ENCODE measurements around the gene TANC1.

Gene TANC1

DNA sequence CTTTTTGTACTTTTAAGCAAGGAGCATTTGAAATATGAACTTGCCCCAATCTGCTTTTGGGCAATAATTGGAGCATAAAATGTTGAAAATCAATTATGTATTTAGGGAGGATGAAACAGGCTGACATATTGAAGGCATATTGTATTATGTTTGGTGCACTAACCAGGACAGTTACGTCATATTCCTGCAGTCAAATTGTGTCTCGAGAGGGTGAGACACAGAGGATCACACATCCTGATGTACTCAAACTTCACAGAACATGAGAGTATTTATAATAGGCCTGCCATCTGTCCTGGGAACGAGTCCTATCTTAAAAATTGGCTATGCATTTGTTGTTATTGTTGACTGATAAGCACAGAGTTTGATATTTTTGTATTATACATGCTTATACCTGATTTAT lies 44.7 kb downstream of the TANC1 start:
- Histone ChIP-seq H3K27ac (ENCODE audit: low read length) (no peak overlapping the region), H3K9ac (ENCODE audit: low read depth, low read length) (no peak overlapping the region), H3K27me3 (ENCODE audit: insufficient read depth, low read length) (no peaks in the 10 kb centered on the region), H3K4me1 (ENCODE audit: insufficient read depth, low read length) (no peaks in the 10 kb centered on the region), H3K36me3 (ENCODE audit: insufficient read depth, low read depth, low read length) (no peaks in the 10 kb centered on the region), H3K9me3 (ENCODE audit: insufficient read depth, low read depth, low read length) (peaks cover 22% of the 10 kb centered on the region), H3K4me3 (ENCODE audit: low read length) (no peak overlapping the region)

DNA sequence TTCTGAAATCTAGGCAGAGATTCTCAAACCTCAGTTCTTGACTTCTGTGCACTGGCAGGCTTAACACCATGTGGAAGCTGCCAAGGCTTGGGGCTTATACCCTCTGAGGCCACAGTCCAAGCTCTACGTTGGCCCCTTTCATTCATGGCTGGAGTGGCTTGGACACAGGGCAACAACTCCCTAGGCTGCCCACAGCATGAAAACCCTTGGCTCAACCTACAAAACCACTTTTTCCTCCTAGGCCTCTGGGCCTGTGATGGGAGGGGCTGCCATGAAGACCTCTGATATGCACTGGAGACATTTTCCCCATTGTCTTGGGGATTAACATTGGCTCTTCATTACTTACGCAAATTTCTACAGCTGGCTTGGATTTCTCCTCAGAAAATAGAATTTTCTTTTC lies 46.7 kb downstream of the TANC1 start:
- no peak overlapping the region for H3K4me3 ChIP-seq (ENCODE audit: low read length)
- no peaks in the 10 kb centered on the region for H3K4me1 ChIP-seq (ENCODE audit: insufficient read depth, low read length)
- H3K9me3 ChIP-seq (ENCODE audit: insufficient read depth, low read depth, low read length): peaks cover 22% of the 10 kb centered on the region
- H3K36me3 ChIP-seq (ENCODE audit: insufficient read depth, low read depth, low read length): no peaks in the 10 kb centered on the region
- no peak overlapping the region for H3K9ac ChIP-seq (ENCODE audit: low read depth, low read length)
- H3K27ac ChIP-seq (ENCODE audit: low read length): no peak overlapping the region
- no peaks in the 10 kb centered on the region for H3K27me3 ChIP-seq (ENCODE audit: insufficient read depth, low read length)

DNA sequence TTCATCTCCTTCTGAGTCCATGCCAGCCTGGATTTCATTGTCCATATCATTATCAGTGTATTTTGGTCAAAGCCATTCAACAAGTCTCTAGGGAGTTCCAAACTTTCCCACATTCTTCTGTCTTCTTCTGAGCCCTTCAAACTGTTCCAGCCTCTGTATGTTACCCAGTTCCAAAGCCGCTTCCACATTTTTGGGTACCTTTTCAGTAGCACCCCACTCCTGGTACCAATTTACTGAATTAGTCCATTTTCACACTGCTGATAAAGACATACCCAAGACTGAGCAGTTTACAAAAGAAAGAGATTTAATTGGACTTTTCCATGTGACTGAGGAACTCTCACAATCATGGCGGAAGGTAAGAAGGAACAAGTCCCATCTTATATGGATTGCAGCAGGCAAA lies 47.4 kb downstream of the TANC1 start:
- Histone ChIP-seq H3K27me3 (ENCODE audit: insufficient read depth, low read length) (no peaks in the 10 kb centered on the region), H3K4me3 (ENCODE audit: low read length) (no peak overlapping the region), H3K4me1 (ENCODE audit: insufficient read depth, low read length) (no peaks in the 10 kb centered on the region), H3K27ac (ENCODE audit: low read length) (no peak overlapping the region), H3K36me3 (ENCODE audit: insufficient read depth, low read depth, low read length) (no peaks in the 10 kb centered on the region), H3K9ac (ENCODE audit: low read depth, low read length) (no peak overlapping the region), H3K9me3 (ENCODE audit: insufficient read depth, low read depth, low read length) (peaks cover 22% of the 10 kb centered on the region)

DNA sequence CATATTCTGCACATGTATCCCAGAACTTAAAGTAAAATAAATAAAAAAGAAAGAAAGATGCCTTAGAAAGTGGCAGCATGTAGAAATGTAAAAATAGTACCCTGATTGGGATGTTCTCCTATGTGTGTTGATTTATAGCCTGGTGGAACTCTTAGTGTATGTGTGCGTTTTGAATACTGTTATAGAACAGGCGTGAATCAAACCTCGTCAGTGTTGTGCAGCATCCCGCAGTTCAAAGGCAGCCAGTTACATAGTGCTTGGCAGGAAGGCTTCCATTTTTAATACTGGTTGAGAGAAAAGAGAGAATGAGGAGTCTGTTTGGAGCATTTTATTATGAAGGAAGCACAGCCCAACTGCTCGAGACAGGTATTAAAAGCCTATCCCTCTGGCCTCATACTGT lies 49.4 kb downstream of the TANC1 start:
- Histone ChIP-seq H3K4me1 (ENCODE audit: insufficient read depth, low read length) (no peaks in the 10 kb centered on the region), H3K9ac (ENCODE audit: low read depth, low read length) (no peak overlapping the region), H3K27me3 (ENCODE audit: insufficient read depth, low read length) (no peaks in the 10 kb centered on the region), H3K4me3 (ENCODE audit: low read length) (no peak overlapping the region), H3K27ac (ENCODE audit: low read length) (no peak overlapping the region), H3K36me3 (ENCODE audit: insufficient read depth, low read depth, low read length) (no peaks in the 10 kb centered on the region), H3K9me3 (ENCODE audit: insufficient read depth, low read depth, low read length) (peaks cover 22% of the 10 kb centered on the region)

DNA sequence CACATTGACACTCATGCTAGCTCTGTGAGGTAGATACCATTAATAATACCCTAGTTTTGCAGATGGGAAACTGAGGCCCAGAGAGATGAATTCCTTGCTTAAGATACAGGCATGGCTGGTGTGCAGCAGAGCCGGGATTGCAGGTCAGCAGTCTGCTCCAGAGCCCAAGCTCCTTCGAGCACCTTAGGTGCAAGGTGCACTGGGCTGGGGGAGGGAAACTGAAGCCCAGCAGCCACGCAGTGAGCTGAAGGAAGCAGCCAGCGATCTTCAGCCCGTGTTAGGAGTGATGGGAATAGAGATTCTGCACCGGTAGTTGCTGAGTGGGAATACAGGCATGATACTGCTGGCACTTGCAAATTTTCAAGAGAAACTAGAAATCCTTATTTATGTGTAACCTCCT lies 50.6 kb downstream of the TANC1 start:
- H3K27me3 ChIP-seq (ENCODE audit: insufficient read depth, low read length): no peaks in the 10 kb centered on the region
- peaks cover 22% of the 10 kb centered on the region for H3K9me3 ChIP-seq (ENCODE audit: insufficient read depth, low read depth, low read length)
- no peak overlapping the region for H3K27ac ChIP-seq (ENCODE audit: low read length)
- H3K9ac ChIP-seq (ENCODE audit: low read depth, low read length): no peak overlapping the region
- no peaks in the 10 kb centered on the region for H3K4me1 ChIP-seq (ENCODE audit: insufficient read depth, low read length)
- H3K4me3 ChIP-seq (ENCODE audit: low read length): no peak overlapping the region
- no peaks in the 10 kb centered on the region for H3K36me3 ChIP-seq (ENCODE audit: insufficient read depth, low read depth, low read length)

DNA sequence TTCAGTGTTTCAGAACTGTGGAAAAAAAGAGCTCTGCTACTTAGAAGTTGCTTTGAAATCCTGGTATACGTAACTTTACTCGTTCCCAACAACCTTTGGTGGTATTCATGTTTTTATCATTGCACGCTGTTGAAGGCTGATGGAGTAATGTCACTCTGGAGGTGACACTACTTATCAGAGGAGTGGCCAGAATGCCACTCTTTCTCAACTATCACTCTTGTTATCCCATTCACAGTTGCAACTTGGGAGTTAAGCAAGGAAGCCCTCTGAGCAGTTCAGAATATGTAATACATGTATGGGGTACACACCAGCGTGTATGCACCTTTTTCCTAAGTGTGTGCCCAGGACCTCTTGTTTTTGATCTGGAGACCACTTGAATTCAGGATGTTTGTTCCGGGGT lies 53.6 kb downstream of the TANC1 start:
- H3K9me3 ChIP-seq (ENCODE audit: insufficient read depth, low read depth, low read length): no peaks in the 10 kb centered on the region
- H3K4me1 ChIP-seq (ENCODE audit: insufficient read depth, low read length): peaks cover 9% of the 10 kb centered on the region; the same call in 1 of the 2 replicates
- H3K36me3 ChIP-seq (ENCODE audit: insufficient read depth, low read depth, low read length): no peaks in the 10 kb centered on the region
- H3K4me3 ChIP-seq (ENCODE audit: low read length): no peak overlapping the region
- no peaks in the 10 kb centered on the region for H3K27me3 ChIP-seq (ENCODE audit: insufficient read depth, low read length)
- H3K9ac ChIP-seq (ENCODE audit: low read depth, low read length): no peak overlapping the region
- H3K27ac ChIP-seq (ENCODE audit: low read length): no peak overlapping the region

DNA sequence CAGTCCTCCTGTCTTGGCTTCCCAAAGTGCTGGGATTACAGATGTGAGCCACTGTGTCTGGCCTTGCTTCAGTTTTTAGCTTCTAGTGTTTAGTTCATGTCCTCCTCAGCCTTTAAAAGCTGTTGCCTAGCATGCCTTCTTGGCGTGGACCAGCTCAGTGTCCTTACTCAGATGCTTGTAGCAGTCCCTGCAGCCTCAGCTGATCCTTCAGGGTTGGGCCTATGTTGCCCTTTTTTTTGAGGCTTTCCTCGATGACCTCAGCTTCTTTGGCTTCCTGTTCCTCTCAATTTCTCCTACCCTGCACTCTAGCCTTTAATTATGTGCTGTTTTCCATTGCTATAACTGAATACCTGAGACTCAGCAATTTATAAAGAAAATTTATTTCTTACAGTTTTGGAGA lies 57.7 kb downstream of the TANC1 start:
- Histone ChIP-seq H3K27ac (ENCODE audit: low read length) (no peak overlapping the region), H3K36me3 (ENCODE audit: insufficient read depth, low read depth, low read length) (no peaks in the 10 kb centered on the region), H3K27me3 (ENCODE audit: insufficient read depth, low read length) (no peaks in the 10 kb centered on the region), H3K9ac (ENCODE audit: low read depth, low read length) (no peak overlapping the region), H3K4me1 (ENCODE audit: insufficient read depth, low read length) (peaks cover 18% of the 10 kb centered on the region; the same call in 1 of the 2 replicates), H3K4me3 (ENCODE audit: low read length) (no peak overlapping the region), H3K9me3 (ENCODE audit: insufficient read depth, low read depth, low read length) (no peaks in the 10 kb centered on the region)

DNA sequence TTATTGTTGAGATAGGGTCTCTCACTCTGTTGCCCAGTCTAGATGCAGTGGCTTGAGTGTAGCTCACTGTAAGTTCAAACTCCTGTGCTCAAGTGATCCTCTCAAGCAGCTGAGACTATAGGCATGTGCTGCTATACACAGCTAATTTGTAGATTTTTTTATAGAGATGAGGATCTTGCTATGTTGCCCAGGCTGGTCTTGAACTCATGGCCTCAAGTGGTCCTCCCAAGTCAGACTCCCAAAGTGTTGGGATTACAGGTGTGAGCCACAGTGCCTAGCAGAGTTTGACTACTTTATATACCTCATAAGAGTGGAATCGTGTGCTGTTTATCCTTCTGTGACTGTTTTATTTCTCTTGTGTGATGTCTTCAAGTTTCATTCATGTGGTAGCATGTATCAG lies 60.3 kb downstream of the TANC1 start:
- H3K9me3 ChIP-seq (ENCODE audit: insufficient read depth, low read depth, low read length): no peaks in the 10 kb centered on the region
- no peak overlapping the region for H3K9ac ChIP-seq (ENCODE audit: low read depth, low read length)
- H3K36me3 ChIP-seq (ENCODE audit: insufficient read depth, low read depth, low read length): no peaks in the 10 kb centered on the region
- H3K27ac ChIP-seq (ENCODE audit: low read length): no peak overlapping the region
- H3K27me3 ChIP-seq (ENCODE audit: insufficient read depth, low read length): no peaks in the 10 kb centered on the region
- peaks cover 26% of the 10 kb centered on the region for H3K4me1 ChIP-seq (ENCODE audit: insufficient read depth, low read length)
- no peak overlapping the region for H3K4me3 ChIP-seq (ENCODE audit: low read length)

DNA sequence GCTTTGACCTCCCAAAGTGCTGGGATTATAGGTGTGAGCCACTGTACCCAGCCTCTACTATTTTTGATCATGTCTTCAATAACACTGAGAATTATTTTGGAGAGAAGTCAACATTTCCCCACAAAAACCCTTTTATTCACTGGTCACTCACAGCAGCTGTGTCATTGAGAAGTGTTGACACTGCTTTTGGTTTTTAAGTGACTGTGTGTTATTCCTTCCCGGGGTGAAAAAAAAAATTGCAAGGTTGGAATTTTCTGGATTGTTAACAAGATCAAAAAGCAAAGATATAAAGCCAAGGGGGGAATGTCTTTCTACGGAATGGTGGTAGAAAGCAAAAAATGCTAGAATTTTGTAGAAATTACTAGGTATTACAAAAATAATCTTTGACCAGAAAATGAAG lies 61.5 kb downstream of the TANC1 start:
- Histone ChIP-seq H3K27ac (ENCODE audit: low read length) (no peak overlapping the region), H3K36me3 (ENCODE audit: insufficient read depth, low read depth, low read length) (no peaks in the 10 kb centered on the region), H3K27me3 (ENCODE audit: insufficient read depth, low read length) (no peaks in the 10 kb centered on the region), H3K9me3 (ENCODE audit: insufficient read depth, low read depth, low read length) (no peaks in the 10 kb centered on the region), H3K4me3 (ENCODE audit: low read length) (no peak overlapping the region), H3K9ac (ENCODE audit: low read depth, low read length) (0 out of 2 replicates have a peak overlapping the region, but pooled peaks have one; percentile 7), H3K4me1 (ENCODE audit: insufficient read depth, low read length) (peaks cover 26% of the 10 kb centered on the region)

DNA sequence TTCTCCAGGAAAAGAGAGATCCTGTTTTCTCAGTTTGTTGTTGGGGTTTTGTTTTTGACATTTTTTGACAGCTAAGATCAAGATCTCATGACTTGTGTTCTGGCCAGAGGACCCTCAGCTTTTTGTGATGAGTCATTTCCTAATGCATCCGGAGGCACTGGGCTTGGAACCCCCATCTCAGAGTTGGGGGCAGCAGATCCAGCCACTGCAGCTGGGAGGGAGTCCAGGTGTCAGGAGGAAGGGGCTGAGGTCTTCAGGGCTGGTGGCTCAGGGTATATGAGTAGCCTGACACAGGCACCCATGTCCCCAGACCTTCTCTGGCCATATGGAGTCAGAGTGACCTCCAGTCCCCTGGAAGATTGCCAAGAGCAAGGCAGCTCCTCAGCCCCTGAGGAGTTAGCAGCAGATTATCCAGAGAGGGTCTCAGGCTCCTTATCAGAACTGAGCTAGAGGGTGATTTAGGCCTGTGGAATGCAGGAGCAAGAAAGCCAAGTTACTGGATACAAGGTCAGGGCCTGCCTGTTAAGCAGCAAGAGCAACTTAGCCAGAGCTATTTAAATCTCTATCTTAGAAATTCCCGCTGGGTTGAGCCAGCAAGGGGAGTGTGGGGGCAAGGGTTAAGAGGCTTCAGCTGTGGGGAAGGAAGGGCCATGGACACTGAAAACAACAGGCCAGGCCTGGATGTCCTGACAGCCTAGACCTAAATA lies 62.4 kb downstream of the TANC1 start:
- no peak overlapping the region for H3K4me3 ChIP-seq (ENCODE audit: low read length)
- no peaks in the 10 kb centered on the region for H3K27me3 ChIP-seq (ENCODE audit: insufficient read depth, low read length)
- 0 out of 2 replicates have a peak overlapping the region, but pooled peaks have one; percentile 7 for H3K9ac ChIP-seq (ENCODE audit: low read depth, low read length)
- no peaks in the 10 kb centered on the region for H3K9me3 ChIP-seq (ENCODE audit: insufficient read depth, low read depth, low read length)
- no peaks in the 10 kb centered on the region for H3K36me3 ChIP-seq (ENCODE audit: insufficient read depth, low read depth, low read length)
- peaks cover 30% of the 10 kb centered on the region for H3K4me1 ChIP-seq (ENCODE audit: insufficient read depth, low read length)
- no peak overlapping the region for H3K27ac ChIP-seq (ENCODE audit: low read length)

DNA sequence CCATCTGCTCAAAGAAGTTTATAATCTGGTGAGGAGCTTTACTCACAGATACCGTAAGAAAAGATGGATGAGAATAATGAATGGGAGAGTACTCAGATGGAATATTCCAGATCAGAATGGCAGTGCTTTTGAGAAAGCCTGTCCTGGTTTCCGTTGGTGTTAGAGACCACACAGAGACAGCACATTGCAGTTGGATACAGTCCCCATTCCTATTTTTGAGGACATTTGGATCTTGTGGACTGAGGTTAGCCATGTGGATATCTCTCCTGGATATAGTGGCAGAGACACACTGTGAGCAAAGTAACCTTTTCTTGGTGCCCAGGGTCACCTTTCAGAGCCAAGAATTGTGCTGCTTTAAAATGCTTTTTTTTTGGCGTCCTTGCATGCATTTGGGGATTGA lies 63.7 kb downstream of the TANC1 start:
- H3K9ac ChIP-seq (ENCODE audit: low read depth, low read length): no peak overlapping the region
- H3K27me3 ChIP-seq (ENCODE audit: insufficient read depth, low read length): no peaks in the 10 kb centered on the region
- no peaks in the 10 kb centered on the region for H3K36me3 ChIP-seq (ENCODE audit: insufficient read depth, low read depth, low read length)
- peaks cover 21% of the 10 kb centered on the region for H3K4me1 ChIP-seq (ENCODE audit: insufficient read depth, low read length)
- H3K4me3 ChIP-seq (ENCODE audit: low read length): no peak overlapping the region
- no peak overlapping the region for H3K27ac ChIP-seq (ENCODE audit: low read length)
- no peaks in the 10 kb centered on the region for H3K9me3 ChIP-seq (ENCODE audit: insufficient read depth, low read depth, low read length)

DNA sequence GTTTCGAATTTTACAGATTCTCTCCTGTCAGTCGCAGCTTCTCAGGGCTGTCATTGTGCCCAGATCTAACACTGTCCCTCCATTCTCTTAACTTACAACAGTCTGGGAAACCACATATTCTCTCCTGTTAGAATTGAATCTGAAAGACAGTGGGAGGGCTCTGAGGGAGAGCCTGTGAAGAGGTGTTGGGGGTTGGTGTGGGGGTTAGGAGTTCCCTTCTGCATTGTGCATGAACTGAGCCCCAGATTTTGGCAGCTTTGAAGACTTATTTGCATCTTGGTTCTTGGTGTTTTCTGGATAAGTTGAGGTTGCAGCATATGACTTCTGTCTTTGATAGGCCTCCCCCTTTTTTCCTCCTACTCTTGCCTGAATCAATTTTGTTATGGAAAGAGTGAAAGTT lies 64.1 kb downstream of the TANC1 start:
- no peak overlapping the region for H3K27ac ChIP-seq (ENCODE audit: low read length)
- peaks cover 21% of the 10 kb centered on the region for H3K4me1 ChIP-seq (ENCODE audit: insufficient read depth, low read length)
- no peak overlapping the region for H3K9ac ChIP-seq (ENCODE audit: low read depth, low read length)
- H3K27me3 ChIP-seq (ENCODE audit: insufficient read depth, low read length): no peaks in the 10 kb centered on the region
- no peak overlapping the region for H3K4me3 ChIP-seq (ENCODE audit: low read length)
- H3K9me3 ChIP-seq (ENCODE audit: insufficient read depth, low read depth, low read length): no peaks in the 10 kb centered on the region
- no peaks in the 10 kb centered on the region for H3K36me3 ChIP-seq (ENCODE audit: insufficient read depth, low read depth, low read length)

Data from iPS-20b (cell line).